Fibroblast of lung (primary cell): ENCODE results near the gene TWF1. TPM values are rescaled to one million over a fixed set of nuclear protein-coding genes. Genes with fewer than 3 reads are reported as not detected.
"Not testable (repeated sequence)": the region's sequence is repeated elsewhere in the genome, so short reads cannot be mapped to it uniquely, and the experiment has no call there.

Experiments
- DNase-seq, 2 donors: peaks; one replicate each; pipeline versions ENCODE4 v3.0.0 to v3.0.0-alpha.2; 2010; ENCODE audit warnings: low read depth in 2 of 2
- H2AFZ ChIP-seq: 2 replicates; pipeline ENCODE4 v1.5.1; 2012; ENCODE audit warnings: low read length, control low read depth, inconsistent platforms
- H3K27ac ChIP-seq: 2 replicates; pipeline ENCODE4 v1.5.1; 2011; ENCODE audit warnings: low read length, control low read depth; ENCODE audit not compliant: insufficient read depth
- H3K27me3 ChIP-seq: 2 replicates; pipeline ENCODE4 v1.5.1; 2011; ENCODE audit warnings: mild to moderate bottlenecking, low read length; ENCODE audit not compliant: control insufficient read depth, insufficient read depth
- H3K36me3 ChIP-seq: 2 replicates; pipeline ENCODE4 v1.5.1; 2011; ENCODE audit warnings: low read length; ENCODE audit not compliant: control insufficient read depth, insufficient read depth
- H3K4me1 ChIP-seq: 2 replicates; pipeline ENCODE4 v1.5.1; 2011; ENCODE audit warnings: low read length; ENCODE audit not compliant: control insufficient read depth, insufficient read depth; ENCODE audit errors: extremely low read depth
- H3K4me2 ChIP-seq: 2 replicates; pipeline ENCODE4 v1.5.1; 2011; ENCODE audit warnings: low read length, control low read depth; ENCODE audit not compliant: insufficient read depth; ENCODE audit errors: extremely low read depth
- H3K4me3 ChIP-seq, 4 experiments: fragments of 200-600 bp in 1 of 4; sonication (generic) in 1 of 4; replicated peaks in 1 of 4; 2 replicates each; pipeline ENCODE4 v1.5.1; 2011 to 2016; ENCODE audit warnings: low read length in 4 of 4, low read depth in 3 of 4, mild to moderate bottlenecking in 3 of 4, control low read depth in 2 of 4, inconsistent platforms in 1 of 4, mixed read lengths in 1 of 4; ENCODE audit not compliant: insufficient read depth in 1 of 4; ENCODE audit errors: control extremely low read depth in 1 of 4
- H3K79me2 ChIP-seq: 2 replicates; pipeline ENCODE4 v1.5.1; 2012; ENCODE audit warnings: mild to moderate bottlenecking, low read length, inconsistent platforms; ENCODE audit not compliant: control insufficient read depth, insufficient read depth
- H3K9ac ChIP-seq: 2 replicates; pipeline ENCODE4 v1.5.1; 2011; ENCODE audit warnings: mild to moderate bottlenecking, low read length, control low read depth; ENCODE audit not compliant: insufficient read depth
- H3K9me3 ChIP-seq: 2 replicates; pipeline ENCODE4 v1.5.1; 2012; ENCODE audit warnings: low read depth, low read length; ENCODE audit not compliant: control insufficient read depth, insufficient read depth
- H4K20me1 ChIP-seq: 2 replicates; pipeline ENCODE4 v1.5.1; 2011; ENCODE audit warnings: low read length; ENCODE audit not compliant: control insufficient read depth, insufficient read depth; ENCODE audit errors: extremely low read depth
- CTCF ChIP-seq, 2 donors: IDR thresholded peaks in 1 of 2; conservative IDR thresholded peaks in 1 of 2; 1 replicate in 1 of 2; 2 replicates in 1 of 2; pipeline ENCODE4 v1.5.1; 2011 to 2012; ENCODE audit warnings: low read length in 2 of 2, control low read depth in 1 of 2, inconsistent platforms in 1 of 2, low read depth in 1 of 2, mild to moderate bottlenecking in 1 of 2
- EZH2 ChIP-seq: IDR thresholded peaks from 2 replicates; pipeline ENCODE4 v1.5.1; 2012; ENCODE audit warnings: low read length, control low read depth, mild to moderate bottlenecking; ENCODE audit errors: missing control alignments
- polyA plus RNA-seq, 2 donors: library from polyadenylated mRNA; depleted of rRNA in 1 of 2; stranded (reverse) in 1 of 2; unstranded in 1 of 2; fragments of >200 nt; gene quantifications; 2 replicates each; pipeline ENCODE4 v1.2.1, GENCODE V29; 2011 to 2012; ENCODE audit warnings: missing spikeins in 1 of 2
- total RNA-seq: library from RNA; depleted of rRNA; stranded (reverse); fragments of >200 nt; gene quantifications from 2 replicates; pipeline ENCODE4 v1.2.1, GENCODE V29; 2014

The TWF1 gene
- total and polyA plus RNA-seq, 2 donors (not counting 1 experiment from before 2014, with no cell fraction given), result 117 to 140 TPM

DNA sequence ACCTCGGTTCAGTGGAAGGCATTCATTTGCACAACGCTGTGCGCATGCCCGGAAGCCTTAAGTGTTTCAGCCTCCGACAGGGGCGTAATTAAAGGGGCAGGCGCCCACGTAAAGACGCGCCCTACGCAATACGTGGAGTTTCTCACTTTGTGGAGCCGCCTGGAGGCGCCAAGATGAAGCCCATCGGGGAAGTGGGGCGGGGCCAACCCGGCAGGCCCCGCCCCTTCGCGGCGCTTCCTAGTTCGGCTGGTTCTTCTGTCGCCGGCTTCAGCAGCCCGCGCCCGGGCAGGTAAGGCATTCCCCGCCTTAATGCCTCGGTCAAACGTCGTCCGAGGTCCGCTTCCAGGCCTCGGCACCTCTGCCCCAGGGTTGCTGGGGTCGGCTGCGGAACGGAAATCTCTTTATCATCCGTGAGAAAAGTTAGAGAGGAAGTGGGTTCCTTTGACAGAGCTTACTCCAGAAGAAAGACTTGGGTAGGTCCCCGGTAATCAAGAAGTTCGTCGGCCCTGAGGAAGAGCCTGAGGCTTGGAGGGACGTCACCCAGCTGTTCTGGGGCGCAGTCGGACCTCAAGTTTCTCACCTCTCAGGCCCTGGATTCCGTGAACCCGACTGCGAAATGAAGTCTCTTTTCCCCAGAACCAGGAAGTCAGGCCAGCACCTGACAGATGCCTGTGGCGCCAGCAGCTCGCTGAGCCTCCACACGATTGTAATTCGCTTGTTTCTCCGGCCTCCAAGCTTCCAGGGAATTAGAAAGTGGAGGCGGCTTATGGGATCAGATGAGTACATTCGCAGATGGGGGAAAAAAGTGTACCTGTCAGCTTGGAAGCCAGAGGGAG, 47.2 kb downstream of the TWF1 start, which contains the start of the genes IRAK4 and PUS7L:
Gene IRAK4, plus strand, starts transcription at position 224 of the 836 bp plus-strand sequence. CDS start 9,161 bp downstream, outside the sequence.
Gene PUS7L, minus strand, starts transcription at position 63 of the 836 bp plus-strand sequence. CDS start 3,545 bp downstream, outside the sequence.
- no peak for TF ChIP-seq EZH2
- peak; percentile 40 to 54 for TF ChIP-seq CTCF (conservative IDR thresholded peaks at IDR 0.05 in 1 of 2, IDR thresholded peaks at IDR 0.05 in 1 of 2; ENCODE audit: low read depth in 1 of 2, low read length in 2 of 2)
- H3K9me3 ChIP-seq, result no peaks in the 10 kb centered on the region
- no peaks in the 10 kb centered on the region for H4K20me1 ChIP-seq
- peaks cover 5% of the 10 kb centered on the region for H3K4me1 ChIP-seq
- H3K27me3 ChIP-seq, result no peaks in the 10 kb centered on the region
- peaks cover 17% of the 10 kb centered on the region for H3K79me2 ChIP-seq
- peak; percentile 96 to 97 for DNase-seq
- peak within 1 kb of the TSS; percentile 93 for H3K4me2 ChIP-seq
- H2AFZ ChIP-seq, result peak within 1 kb of the TSS; percentile 97
- peak within 1 kb of the TSS; percentile 70 for H3K9ac ChIP-seq
- H3K36me3 ChIP-seq, result no peaks in the 10 kb centered on the region
- H3K4me3 ChIP-seq, result peak within 1 kb of the TSS; percentile 46 to 94 (median 77)
- peak within 1 kb of the TSS; percentile 71 for H3K27ac ChIP-seq

- H3K4me2 ChIP-seq, result peak overlapping the region; percentile 90
- H3K4me3 ChIP-seq, result peak overlapping the region; percentile 46 to 94 (median 76)
- peak overlapping the region; percentile 49 for H3K9ac ChIP-seq
- TF ChIP-seq CTCF (conservative IDR thresholded peaks at IDR 0.05 in 1 of 2, IDR thresholded peaks at IDR 0.05 in 1 of 2; ENCODE audit: low read depth in 1 of 2, low read length in 2 of 2), result no peak
- TF ChIP-seq EZH2, result no peak
- H3K79me2 ChIP-seq, result peaks cover 17% of the 10 kb centered on the region
- no peaks in the 10 kb centered on the region for H3K27me3 ChIP-seq
- DNase-seq, result peak in 1 of 2 donors; percentile 51
- no peaks in the 10 kb centered on the region for H3K9me3 ChIP-seq
- H3K4me1 ChIP-seq, result peaks cover 5% of the 10 kb centered on the region
- H2AFZ ChIP-seq, result peak overlapping the region; percentile 97
- H4K20me1 ChIP-seq, result no peaks in the 10 kb centered on the region
- peak overlapping the region; percentile 71 for H3K27ac ChIP-seq
- no peaks in the 10 kb centered on the region for H3K36me3 ChIP-seq
These were observed 47.8 kb downstream of the TWF1 start for GRCh38 chr12:43758247-43758727.

GRCh38 chr12:43754015-43754414, 52.1 kb downstream of the TWF1 start:
- Histone ChIP-seq H3K27me3 (no peaks in the 10 kb centered on the region), H3K4me3 (no peak overlapping the region), H3K4me2 (no peak overlapping the region), H3K36me3 (no peaks in the 10 kb centered on the region), H3K79me2 (peaks cover 10% of the 10 kb centered on the region), H3K9me3 (no peaks in the 10 kb centered on the region), H3K9ac (no peak overlapping the region), H4K20me1 (no peaks in the 10 kb centered on the region), H3K4me1 (no peaks in the 10 kb centered on the region), H3K27ac (no peak overlapping the region), H2AFZ (no peak overlapping the region)
- no peak for TF ChIP-seq EZH2
- TF ChIP-seq CTCF (conservative IDR thresholded peaks at IDR 0.05 in 1 of 2, IDR thresholded peaks at IDR 0.05 in 1 of 2; ENCODE audit: low read depth in 1 of 2, low read length in 2 of 2), result no peak
- no peak for DNase-seq

GRCh38 chr12:43751360-43751759, 54.8 kb downstream of the TWF1 start:
- H3K4me3 ChIP-seq, result not testable (repeated sequence)

More at GRCh38 chr12:43751360-43751759, 54.8 kb downstream of the TWF1 start:
- H3K9me3 ChIP-seq, H3K9ac ChIP-seq, H3K4me1 ChIP-seq, H3K36me3 ChIP-seq, H3K27ac ChIP-seq, H2AFZ ChIP-seq, DNase-seq, H3K27me3 ChIP-seq, H3K79me2 ChIP-seq, H3K4me2 ChIP-seq, H4K20me1 ChIP-seq: not testable (repeated sequence)
